IMR-90 (cell line): ENCODE results near the gene ADAMTS16.

Experiments used
- CEBPB ChIP-seq: IDR thresholded peaks from 2 replicates; pipeline ENCODE4 v1.6.1; 2012; ENCODE audit warnings: low read depth, low read length, improper control_type of control experiment
- FOS ChIP-seq: fragments of 150-350 bp; IDR thresholded peaks from 2 replicates; pipeline ENCODE4 v1.6.1; 2016; ENCODE audit warnings: low read depth, low read length
- POLR2A ChIP-seq: IDR thresholded peaks from 2 replicates; pipeline ENCODE4 v1.6.1; 2012; ENCODE audit warnings: mild to moderate bottlenecking, low read depth, low read length
- RAD21 ChIP-seq: IDR thresholded peaks from 2 replicates; pipeline ENCODE4 v1.6.1; 2012; ENCODE audit warnings: low read length, improper control_type of control experiment
- RFX5 ChIP-seq: IDR thresholded peaks from 2 replicates; pipeline ENCODE4 v1.8.0; 2012; ENCODE audit warnings: low read depth, mild to moderate bottlenecking, low read length, moderate library complexity
- TF ChIP-seq, protein P1 (sequence below): conservative IDR thresholded peaks from 2 replicates; pipeline ENCODE4 v1.5.1; 2012; ENCODE audit warnings: mild to moderate bottlenecking, low read depth, low read length, improper control_type of control experiment
- TF ChIP-seq, protein P2 (sequence below): fragments of 150-350 bp; IDR thresholded peaks from 2 replicates; pipeline ENCODE4 v1.6.1; 2017; ENCODE audit warnings: mild to moderate bottlenecking, antibody characterized with exemption, low read length, low read depth

- TF ChIP-seq, protein P1, sequence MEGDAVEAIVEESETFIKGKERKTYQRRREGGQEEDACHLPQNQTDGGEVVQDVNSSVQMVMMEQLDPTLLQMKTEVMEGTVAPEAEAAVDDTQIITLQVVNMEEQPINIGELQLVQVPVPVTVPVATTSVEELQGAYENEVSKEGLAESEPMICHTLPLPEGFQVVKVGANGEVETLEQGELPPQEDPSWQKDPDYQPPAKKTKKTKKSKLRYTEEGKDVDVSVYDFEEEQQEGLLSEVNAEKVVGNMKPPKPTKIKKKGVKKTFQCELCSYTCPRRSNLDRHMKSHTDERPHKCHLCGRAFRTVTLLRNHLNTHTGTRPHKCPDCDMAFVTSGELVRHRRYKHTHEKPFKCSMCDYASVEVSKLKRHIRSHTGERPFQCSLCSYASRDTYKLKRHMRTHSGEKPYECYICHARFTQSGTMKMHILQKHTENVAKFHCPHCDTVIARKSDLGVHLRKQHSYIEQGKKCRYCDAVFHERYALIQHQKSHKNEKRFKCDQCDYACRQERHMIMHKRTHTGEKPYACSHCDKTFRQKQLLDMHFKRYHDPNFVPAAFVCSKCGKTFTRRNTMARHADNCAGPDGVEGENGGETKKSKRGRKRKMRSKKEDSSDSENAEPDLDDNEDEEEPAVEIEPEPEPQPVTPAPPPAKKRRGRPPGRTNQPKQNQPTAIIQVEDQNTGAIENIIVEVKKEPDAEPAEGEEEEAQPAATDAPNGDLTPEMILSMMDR, result no peak
- no peak for TF ChIP-seq RFX5
- no peak for TF ChIP-seq POLR2A
- no peak for TF ChIP-seq CEBPB
- no peak for TF ChIP-seq RAD21
- TF ChIP-seq, protein P2, sequence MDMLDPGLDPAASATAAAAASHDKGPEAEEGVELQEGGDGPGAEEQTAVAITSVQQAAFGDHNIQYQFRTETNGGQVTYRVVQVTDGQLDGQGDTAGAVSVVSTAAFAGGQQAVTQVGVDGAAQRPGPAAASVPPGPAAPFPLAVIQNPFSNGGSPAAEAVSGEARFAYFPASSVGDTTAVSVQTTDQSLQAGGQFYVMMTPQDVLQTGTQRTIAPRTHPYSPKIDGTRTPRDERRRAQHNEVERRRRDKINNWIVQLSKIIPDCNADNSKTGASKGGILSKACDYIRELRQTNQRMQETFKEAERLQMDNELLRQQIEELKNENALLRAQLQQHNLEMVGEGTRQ, result no peak
- no peak for TF ChIP-seq FOS
These were observed 6.5 kb downstream of the ADAMTS16 start for GRCh38 chr5:5146530-5147160.
